Neuronal stem cell (in vitro differentiated cells): ENCODE measurements around the gene DNAH8.

ENCODE experiments used
- DNase-seq: peaks from one replicate; pipeline ENCODE4 v3.0.0-alpha.2; 2013; ENCODE audit warnings: low spot score
- H2AFZ ChIP-seq: one replicate; pipeline ENCODE4 v1.6.1; 2013; ENCODE audit warnings: mild to moderate bottlenecking, low read length, inconsistent platforms
- H2AK5ac ChIP-seq: 2 replicates; pipeline ENCODE4 v1.6.1; 2013; ENCODE audit warnings: low read depth, mild to moderate bottlenecking, inconsistent platforms, low read length, moderate library complexity, mixed read lengths
- H2BK120ac ChIP-seq: 2 replicates; pipeline ENCODE4 v1.6.1; 2013; ENCODE audit warnings: low read depth, mild to moderate bottlenecking, inconsistent platforms, low read length, moderate library complexity, mixed read lengths
- H2BK12ac ChIP-seq: one replicate; pipeline ENCODE4 v1.6.1; 2013; ENCODE audit warnings: low read length, inconsistent platforms
- H2BK15ac ChIP-seq: 2 replicates; pipeline ENCODE4 v1.6.1; 2013; ENCODE audit warnings: mild to moderate bottlenecking, low read length, inconsistent platforms, mixed read lengths
- H2BK5ac ChIP-seq: one replicate; pipeline ENCODE4 v1.6.1; 2013; ENCODE audit warnings: inconsistent platforms, mild to moderate bottlenecking, low read length, moderate library complexity
- H3K14ac ChIP-seq: one replicate; pipeline ENCODE4 v1.6.1; 2013; ENCODE audit warnings: low read length, inconsistent platforms
- H3K18ac ChIP-seq: 2 replicates; pipeline ENCODE4 v1.6.1; 2013; ENCODE audit warnings: low read length, inconsistent platforms
- H3K23ac ChIP-seq: 2 replicates; pipeline ENCODE4 v1.6.1; 2013; ENCODE audit warnings: low read depth, mild to moderate bottlenecking, mixed read lengths, low read length, inconsistent platforms; ENCODE audit not compliant: poor library complexity
- H3K27ac ChIP-seq: replicated peaks from 3 replicates; pipeline ENCODE4 v1.5.1; 2013; ENCODE audit warnings: low read length, inconsistent platforms
- H3K27me3 ChIP-seq, 3 experiments: 2 replicates each; pipeline ENCODE4 v1.6.1; 2013; ENCODE audit warnings: low read length in 3 of 3, mild to moderate bottlenecking in 2 of 3, inconsistent platforms in 1 of 3, low read depth in 1 of 3, mixed read lengths in 1 of 3, moderate library complexity in 1 of 3; ENCODE audit not compliant: control insufficient read depth in 3 of 3, insufficient read depth in 3 of 3
- H3K36me3 ChIP-seq, 2 donors: replicated peaks in 1 of 2; 2 replicates each; pipeline ENCODE4 v1.6.1; 2013; ENCODE audit warnings: low read length in 2 of 2; ENCODE audit not compliant: control insufficient read depth in 2 of 2, insufficient read depth in 2 of 2
- H3K4ac ChIP-seq: 2 replicates; pipeline ENCODE4 v1.6.1; 2013; ENCODE audit warnings: inconsistent platforms, mild to moderate bottlenecking, low read length, moderate library complexity
- H3K4me1 ChIP-seq, 2 donors: 1 replicate in 1 of 2; 2 replicates in 1 of 2; pipeline ENCODE4 v1.6.1; 2013; ENCODE audit warnings: low read length in 2 of 2, low read depth in 1 of 2; ENCODE audit not compliant: control insufficient read depth in 2 of 2, insufficient read depth in 1 of 2
- H3K4me2 ChIP-seq: one replicate; pipeline ENCODE4 v1.6.1; 2013; ENCODE audit warnings: mild to moderate bottlenecking, low read length, inconsistent platforms; ENCODE audit not compliant: insufficient read depth, poor library complexity, severe bottlenecking
- H3K4me3 ChIP-seq, 2 donors: 2 replicates each; pipeline ENCODE4 v1.5.1; 2013; ENCODE audit warnings: low read length in 2 of 2, mild to moderate bottlenecking in 2 of 2, inconsistent platforms in 1 of 2, moderate library complexity in 1 of 2
- H3K79me1 ChIP-seq: one replicate; pipeline ENCODE4 v1.6.1; 2013; ENCODE audit warnings: low read depth, mild to moderate bottlenecking, inconsistent platforms, low read length, moderate library complexity
- H3K9ac ChIP-seq: one replicate; pipeline ENCODE4 v1.6.1; 2013; ENCODE audit warnings: mild to moderate bottlenecking, low read depth, low read length, inconsistent platforms; ENCODE audit not compliant: poor library complexity
- H3K9me3 ChIP-seq, 2 donors: replicated peaks in 1 of 2; 2 replicates each; pipeline versions ENCODE3 to v1.6.1; 2013; ENCODE audit warnings: low read length in 2 of 2, mild to moderate bottlenecking in 2 of 2, inconsistent platforms in 1 of 2, low read depth in 1 of 2, mixed read lengths in 1 of 2, moderate library complexity in 1 of 2; ENCODE audit not compliant: control insufficient read depth in 2 of 2, insufficient read depth in 1 of 2
- H4K8ac ChIP-seq: one replicate; pipeline ENCODE4 v1.6.1; 2013; ENCODE audit warnings: low read depth, mild to moderate bottlenecking, inconsistent platforms, low read length, moderate library complexity
- H4K91ac ChIP-seq: one replicate; pipeline ENCODE4 v1.6.1; 2013; ENCODE audit warnings: low read length, low read depth, mild to moderate bottlenecking, inconsistent platforms; ENCODE audit not compliant: poor library complexity
- WGBS, 2 donors: extraction: QIAGEN DNeasy Blood & Tissue Kit; methylation state at CpG; one replicate each; pipeline ENCODE4 v1.1.7; 2013; ENCODE audit warnings: missing lambda C conversion rate in 2 of 2, mixed read lengths in 1 of 2; ENCODE audit not compliant: insufficient read length in 2 of 2, insufficient replicate concordance in 1 of 2; ENCODE audit errors: extremely low coverage in 2 of 2; 5-methylcytosine and 5-hydroxymethylcytosine counted together

Gene DNAH8

DNA sequence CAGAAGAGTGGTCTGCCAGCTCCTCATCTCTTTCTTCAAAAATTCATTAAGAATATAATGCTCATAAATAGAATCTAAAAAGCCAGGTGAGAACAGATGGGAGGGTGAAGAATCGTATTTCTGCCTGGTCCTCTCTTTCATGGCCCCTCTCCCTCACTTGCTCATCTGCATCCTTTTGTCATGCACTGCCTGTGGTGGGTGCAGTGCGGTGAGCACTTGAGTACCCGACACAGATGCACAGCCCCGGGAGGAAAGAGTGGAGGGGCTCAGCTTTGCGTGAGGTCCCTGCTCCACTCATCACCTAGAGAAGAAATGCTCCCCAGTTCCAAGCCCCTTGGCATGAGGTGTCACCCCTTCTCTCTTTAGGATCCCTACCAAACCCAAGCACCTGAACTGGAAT lies 275.4 kb downstream of the DNAH8 start:
- H3K27me3 ChIP-seq: peaks cover 0 to 45% (median 0%) of the 10 kb centered on the region in 3 experiments
- no peak overlapping the region for H3K27ac ChIP-seq

DNA sequence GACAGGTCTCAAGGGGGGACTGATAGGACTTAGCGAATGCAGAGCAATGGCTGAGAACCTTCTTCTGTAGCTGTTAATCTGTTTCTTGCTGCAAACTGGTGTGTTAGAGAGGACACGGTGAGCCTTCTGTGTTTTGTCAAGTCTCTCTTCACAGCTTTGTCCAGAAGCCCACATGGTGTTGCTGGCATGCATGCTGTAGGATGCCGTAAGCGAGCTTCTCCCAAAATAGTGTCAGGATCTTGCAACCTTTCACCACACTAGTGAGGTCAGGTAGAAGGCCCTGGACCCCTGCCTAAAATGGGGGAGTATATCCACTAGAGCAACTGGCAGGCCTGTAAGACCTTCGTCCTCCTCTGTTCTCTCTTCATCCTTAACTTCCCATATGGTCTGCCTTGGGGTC lies 281.6 kb downstream of the DNAH8 start:
- Histone ChIP-seq H3K18ac (no peak overlapping the region), H3K9ac (no peak overlapping the region), H2BK120ac (no peak overlapping the region), H3K4me3 (no peak overlapping the region), H2BK15ac (no peak overlapping the region), H4K91ac (no peak overlapping the region), H2AK5ac (no peak overlapping the region), H3K27ac (no peak overlapping the region), H3K9me3 (no peaks in the 10 kb centered on the region), H3K14ac (no peak overlapping the region), H2AFZ (no peak overlapping the region), H3K4ac (no peak overlapping the region), H3K4me1 (no peaks in the 10 kb centered on the region), H2BK5ac (no peak overlapping the region), H3K27me3 (peaks cover 0 to 7% (median 0%) of the 10 kb centered on the region in 3 experiments), H4K8ac (no peak overlapping the region), H3K23ac (no peak overlapping the region), H3K36me3 (no peaks in the 10 kb centered on the region), H3K79me1 (no peaks in the 10 kb centered on the region), H2BK12ac (no peak overlapping the region), H3K4me2 (no peak overlapping the region)
- WGBS, 2 donors: no CpG with 5 or more reads among the region's 5 CpGs
- DNase-seq: no peak

More for the DNA sequence above, 275.4 kb downstream of the DNAH8 start:
- Histone ChIP-seq H2BK5ac (no peak overlapping the region), H4K91ac (no peak overlapping the region), H3K79me1 (no peaks in the 10 kb centered on the region), H3K4me2 (no peak overlapping the region), H3K36me3 (no peaks in the 10 kb centered on the region), H3K9me3 (no peaks in the 10 kb centered on the region), H3K4ac (no peak overlapping the region), H2AFZ (no peak overlapping the region), H2BK15ac (no peak overlapping the region), H4K8ac (no peak overlapping the region), H3K4me1 (no peaks in the 10 kb centered on the region), H3K9ac (no peak overlapping the region), H3K18ac (no peak overlapping the region), H2AK5ac (no peak overlapping the region), H2BK120ac (no peak overlapping the region), H3K23ac (no peak overlapping the region), H3K4me3 (no peak overlapping the region), H2BK12ac (no peak overlapping the region), H3K14ac (no peak overlapping the region)
- no peak for DNase-seq
- no CpG with 5 or more reads among the region's 5 CpGs for WGBS, 2 donors

DNA sequence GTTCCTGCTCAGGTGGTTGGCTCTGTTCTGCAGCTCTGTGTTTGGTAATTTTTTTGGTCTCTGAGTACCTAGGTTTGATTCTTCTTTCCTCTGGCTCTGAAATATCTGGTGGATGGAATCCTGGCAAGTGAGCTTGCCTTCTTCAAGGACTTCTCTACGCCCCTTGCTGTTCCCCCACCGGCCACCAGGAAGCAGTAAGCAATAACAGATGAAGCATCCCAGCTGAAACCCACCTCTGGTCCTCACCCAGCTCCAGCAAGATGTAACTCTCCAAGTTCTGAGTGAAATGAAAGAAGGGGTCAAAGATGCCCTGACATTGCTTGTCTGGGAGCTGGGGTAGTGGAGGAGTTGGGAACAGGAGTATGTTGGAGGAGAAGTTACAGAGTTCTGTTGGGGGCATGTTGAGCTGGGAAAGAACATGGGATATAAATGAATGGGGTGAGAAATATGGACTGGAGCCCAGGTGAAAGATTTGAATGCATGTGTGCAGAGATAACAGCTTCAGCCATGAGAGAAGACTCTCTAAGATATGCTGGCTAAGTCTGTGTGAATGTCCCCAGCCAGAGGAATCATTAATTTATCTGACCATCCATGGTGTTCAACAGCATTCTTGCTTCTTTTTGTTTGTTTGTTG lies 282.1 kb downstream of the DNAH8 start:
- Histone ChIP-seq H2AK5ac (no peak overlapping the region), H4K8ac (no peak overlapping the region), H3K36me3 (no peaks in the 10 kb centered on the region), H2BK12ac (peak overlapping the region; percentile 30), H3K18ac (no peak overlapping the region), H3K4me1 (no peaks in the 10 kb centered on the region), H3K27ac (no peak overlapping the region), H3K79me1 (no peaks in the 10 kb centered on the region), H2AFZ (no peak overlapping the region), H2BK120ac (no peak overlapping the region), H3K9me3 (no peaks in the 10 kb centered on the region), H2BK5ac (no peak overlapping the region), H3K4ac (no peak overlapping the region), H3K27me3 (peaks cover 0 to 11% (median 0%) of the 10 kb centered on the region in 3 experiments), H3K4me2 (no peak overlapping the region), H3K14ac (no peak overlapping the region), H4K91ac (no peak overlapping the region), H3K9ac (no peak overlapping the region), H2BK15ac (no peak overlapping the region), H3K23ac (no peak overlapping the region), H3K4me3 (no peak overlapping the region)
- no CpG with 5 or more reads among the region's 2 CpGs for WGBS, 2 donors
- DNase-seq: peak; percentile 39

GRCh38 chr6:39003072-39003471 lies 288.0 kb downstream of the DNAH8 start:
- Histone ChIP-seq H4K8ac (no peak overlapping the region), H3K4me3 (no peak overlapping the region), H2AFZ (no peak overlapping the region), H2BK12ac (no peak overlapping the region), H3K4me2 (no peak overlapping the region), H2BK5ac (no peak overlapping the region), H3K18ac (no peak overlapping the region), H2BK15ac (no peak overlapping the region), H3K4me1 (no peaks in the 10 kb centered on the region), H3K79me1 (no peaks in the 10 kb centered on the region), H3K9ac (no peak overlapping the region), H4K91ac (no peak overlapping the region), H3K23ac (no peak overlapping the region), H3K14ac (no peak overlapping the region), H3K9me3 (no peaks in the 10 kb centered on the region), H2BK120ac (no peak overlapping the region), H3K36me3 (no peaks in the 10 kb centered on the region), H3K27me3 (peaks cover 0 to 28% (median 0%) of the 10 kb centered on the region in 3 experiments), H2AK5ac (no peak overlapping the region), H3K27ac (no peak overlapping the region), H3K4ac (no peak overlapping the region)
- no CpG with 5 or more reads among the region's 3 CpGs for WGBS, 2 donors
- DNase-seq: peak; percentile 12
